ENCODE measurements around the gene PPM1F. TPM values are rescaled to one million over a fixed set of nuclear protein-coding genes. Genes with fewer than 3 reads are reported as not detected.

PPM1F gene
- total and polyA plus RNA-seq, 10 of the 15 experiments (the other 5 are each of a cell fraction or from before 2014, with no cell fraction given), result 0.55 to 26.3 (median 9.7) TPM

GRCh38 chr22:21948390-21948789 is 4.3 kb downstream of the PPM1F start:
- Histone ChIP-seq H3K4me3 (no peak overlapping the region), H3K27me3 (replicated peaks in 1 of 2; ENCODE audit: control insufficient read depth in 2 of 2, insufficient read depth in 2 of 2, low read length in 1 of 2) (no peaks in the 10 kb centered on the region), H3K4me1 (ENCODE audit: control insufficient read depth, insufficient read depth, low read length) (no peaks in the 10 kb centered on the region; the same call in 1 of the 2 replicates), H3K27ac (ENCODE audit: control insufficient read depth, insufficient read depth) (no peak overlapping the region), H4K20me1 (ENCODE audit: control insufficient read depth, insufficient read depth) (no peaks in the 10 kb centered on the region), H3K9me3 (replicated peaks; ENCODE audit: control insufficient read depth, insufficient read depth, low read length) (no peaks in the 10 kb centered on the region), H3K9ac (ENCODE audit: control insufficient read depth, insufficient read depth, low read length) (no peak overlapping the region), H3K79me2 (ENCODE audit: control insufficient read depth, insufficient read depth, low read length) (no peaks in the 10 kb centered on the region), H3K4me2 (ENCODE audit: control insufficient read depth, insufficient read depth) (no peak overlapping the region), H2AFZ (ENCODE audit: control insufficient read depth, low read depth, low read length) (no peak overlapping the region), H3K36me3 (ENCODE audit: control insufficient read depth in 2 of 2, insufficient read depth in 2 of 2, low read length in 1 of 2) (no peaks in the 10 kb centered on the region)
- no peak for DNase-seq (ENCODE audit: low read depth, low spot score)
- in situ Hi-C loops (cut with MboI), result loop anchor here (5.0 kb wide), 1 partner anchor 236 kb away; no protein-coding TSS in a partner anchor
- intact Hi-C loops (cut with micrococcal nuclease; ENCODE audit: unreplicated experiment), result no loop called here
- ChIA-PET CTCF (interaction anchor here (7.2 kb wide), 1 partner anchor 9 kb away, joined by 82 read pairs; no protein-coding TSS in a partner anchor), POLR2A (interaction anchor here (0.8 kb wide), 1 partner anchor 70 kb away, joined by 6 read pairs; no protein-coding TSS in a partner anchor), SMC1A (ENCODE audit: uncharacterized antibody, unreplicated experiment) (no interaction called here), RAD21 (ENCODE audit: unreplicated experiment) (no interaction called here)
- no peak for ATAC-seq
- 56% methylated on average over 8 of the region's 8 CpGs for WGBS (ENCODE audit: insufficient coverage, insufficient replicate concordance, low lambda C conversion rate, missing lambda C conversion rate)
- BruUV-seq (replicated peaks), result no TSS peak
- FAIRE-seq, result no peak
- TF ChIP-seq, protein P1, sequence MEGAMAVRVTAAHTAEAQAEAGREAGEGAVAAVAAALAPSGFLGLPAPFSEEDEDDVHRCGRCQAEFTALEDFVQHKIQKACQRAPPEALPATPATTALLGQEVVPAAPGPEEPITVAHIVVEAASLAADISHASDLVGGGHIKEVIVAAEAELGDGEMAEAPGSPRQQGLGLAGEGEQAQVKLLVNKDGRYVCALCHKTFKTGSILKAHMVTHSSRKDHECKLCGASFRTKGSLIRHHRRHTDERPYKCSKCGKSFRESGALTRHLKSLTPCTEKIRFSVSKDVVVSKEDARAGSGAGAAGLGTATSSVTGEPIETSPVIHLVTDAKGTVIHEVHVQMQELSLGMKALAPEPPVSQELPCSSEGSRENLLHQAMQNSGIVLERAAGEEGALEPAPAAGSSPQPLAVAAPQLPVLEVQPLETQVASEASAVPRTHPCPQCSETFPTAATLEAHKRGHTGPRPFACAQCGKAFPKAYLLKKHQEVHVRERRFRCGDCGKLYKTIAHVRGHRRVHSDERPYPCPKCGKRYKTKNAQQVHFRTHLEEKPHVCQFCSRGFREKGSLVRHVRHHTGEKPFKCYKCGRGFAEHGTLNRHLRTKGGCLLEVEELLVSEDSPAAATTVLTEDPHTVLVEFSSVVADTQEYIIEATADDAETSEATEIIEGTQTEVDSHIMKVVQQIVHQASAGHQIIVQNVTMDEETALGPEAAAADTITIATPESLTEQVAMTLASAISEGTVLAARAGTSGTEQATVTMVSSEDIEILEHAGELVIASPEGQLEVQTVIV (IDR thresholded peaks at IDR 0.05; ENCODE audit: borderline replicate concordance, partially characterized antibody), result no peak
- TF ChIP-seq ZNF217 (IDR thresholded peaks at IDR 0.05), result no peak

Measured in GM12878 (cell line).